Smooth muscle cell (in vitro differentiated cells): ENCODE measurements around the gene SFT2D3. TPM values are rescaled to one million over a fixed set of nuclear protein-coding genes. Genes with fewer than 3 reads are reported as not detected.

Experiments
- DNase-seq: peaks from one replicate; lab custom pipeline; 2025; ENCODE audit not compliant: unreplicated experiment; lab: John Stamatoyannopoulos, UW
- H2AFZ ChIP-seq: fragments of 200-600 bp; sonication (generic); 2 replicates; pipeline ENCODE4 v1.6.0; 2016; ENCODE audit warnings: antibody characterized with exemption, low read depth, mild to moderate bottlenecking
- H3F3A ChIP-seq: fragments of 200-600 bp; sonication (generic); 2 replicates; pipeline ENCODE4 v1.6.0; 2017; ENCODE audit warnings: antibody characterized with exemption, low read depth
- H3K27ac ChIP-seq: fragments of 200-600 bp; sonication (generic); 2 replicates; pipeline ENCODE4 v1.5.1; 2016; ENCODE audit warnings: low read depth, mild to moderate bottlenecking
- H3K27me3 ChIP-seq: fragments of 200-600 bp; sonication (generic); 2 replicates; pipeline ENCODE4 v1.6.1; 2016; ENCODE audit warnings: low read depth, mild to moderate bottlenecking
- H3K36me3 ChIP-seq: fragments of 200-600 bp; sonication (generic); 2 replicates; pipeline ENCODE4 v1.5.1; 2016; ENCODE audit warnings: low read depth
- H3K4me1 ChIP-seq: fragments of 200-600 bp; sonication (generic); 2 replicates; pipeline ENCODE4 v1.5.1; 2016; ENCODE audit warnings: low read depth
- H3K4me2 ChIP-seq: fragments of 200-600 bp; sonication (generic); 2 replicates; pipeline ENCODE4 v1.6.0; 2016; ENCODE audit warnings: mild to moderate bottlenecking
- H3K4me3 ChIP-seq: fragments of 200-600 bp; sonication (generic); 2 replicates; pipeline ENCODE4 v1.5.1; 2016; ENCODE audit warnings: mild to moderate bottlenecking
- H3K79me2 ChIP-seq: fragments of 200-600 bp; sonication (generic); 2 replicates; pipeline ENCODE4 v1.6.0; 2016; ENCODE audit warnings: low read depth, mild to moderate bottlenecking
- H3K9ac ChIP-seq: fragments of 200-600 bp; sonication (generic); 2 replicates; pipeline ENCODE4 v1.6.0; 2016; ENCODE audit warnings: low read depth
- H3K9me3 ChIP-seq: fragments of 200-600 bp; sonication (generic); replicated peaks from 2 replicates; pipeline ENCODE4 v1.5.1; 2016; ENCODE audit warnings: low read depth
- H4K20me1 ChIP-seq: fragments of 200-600 bp; sonication (generic); 2 replicates; pipeline ENCODE4 v1.6.0; 2016; ENCODE audit warnings: low read depth
- WGBS: methylation state at CpG from one replicate; pipeline ENCODE4 v1.1.7; 2016; ENCODE audit warnings: low lambda C conversion rate; 5-methylcytosine and 5-hydroxymethylcytosine counted together
- polyA plus RNA-seq: library from polyadenylated mRNA; unstranded; fragments of >200 nt; fragmentation: Nextera tagmentation; extraction: Ambion mirVana; gene quantifications from 2 replicates; pipeline ENCODE4 v1.2.1, GENCODE V29; 2016
- total RNA-seq: library from RNA; depleted of rRNA; stranded (reverse); fragments of >200 nt; gene quantifications from 2 replicates; pipeline ENCODE4 v1.2.3, GENCODE V29; 2014
- TF ChIP-seq, protein P1 (sequence below): fragments of 200-600 bp; sonication (generic); IDR thresholded peaks from 2 replicates; pipeline ENCODE4 v1.5.1; 2017; ENCODE audit warnings: borderline replicate concordance, mild to moderate bottlenecking, antibody characterized with exemption; ENCODE audit not compliant: insufficient read depth, poor library complexity, severe bottlenecking

The SFT2D3 gene
- total and polyA plus RNA-seq, 2 experiments from 2014 or later = 7.0 TPM; not detected in 1

DNA sequence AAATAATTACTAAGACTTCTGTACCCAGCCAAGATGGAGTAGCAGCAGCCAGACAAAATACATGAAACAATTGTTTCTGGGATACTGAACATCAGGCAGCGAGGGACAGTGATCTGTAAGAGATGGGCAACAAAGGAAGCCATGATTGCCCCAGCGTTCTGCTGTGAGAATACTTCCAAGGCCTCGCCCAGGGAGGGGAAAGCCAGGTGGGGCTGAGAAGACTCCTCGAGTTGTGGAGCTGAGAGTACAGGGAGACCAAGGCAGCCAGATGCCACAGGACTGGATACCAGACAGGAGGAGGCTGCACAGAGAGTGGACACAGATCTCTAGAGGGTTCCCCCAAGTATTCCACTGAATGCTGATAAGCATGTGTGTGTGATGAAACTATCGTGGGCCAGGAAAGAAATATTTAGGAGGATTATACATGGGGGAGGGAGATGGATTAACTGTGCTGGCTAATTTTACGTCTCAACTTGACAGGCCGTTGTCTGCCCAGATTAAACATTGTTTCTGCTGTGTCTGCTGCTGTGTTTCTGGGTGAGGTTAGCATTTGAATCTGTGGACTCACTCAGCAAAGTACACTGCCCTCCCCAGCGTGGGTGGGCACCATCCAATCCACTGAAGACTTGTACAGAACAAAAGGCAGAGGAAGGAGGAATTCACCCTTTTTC, 15.8 kb upstream of the SFT2D3 start:
- Histone ChIP-seq H3K36me3 (no peaks in the 10 kb centered on the region), H4K20me1 (no peaks in the 10 kb centered on the region), H3K27me3 (no peaks in the 10 kb centered on the region), H3K4me2 (peak overlapping the region; percentile 6), H3F3A (peaks cover 30% of the 10 kb centered on the region), H3K9ac (no peak overlapping the region), H3K27ac (peak overlapping the region; percentile 37), H3K4me1 (peaks cover 16% of the 10 kb centered on the region), H2AFZ (no peak overlapping the region), H3K79me2 (no peaks in the 10 kb centered on the region), H3K9me3 (peaks cover 5% of the 10 kb centered on the region), H3K4me3 (no peak overlapping the region)
- 37% methylated on average over 8 of the region's 8 CpGs for WGBS
- TF ChIP-seq, protein P1, sequence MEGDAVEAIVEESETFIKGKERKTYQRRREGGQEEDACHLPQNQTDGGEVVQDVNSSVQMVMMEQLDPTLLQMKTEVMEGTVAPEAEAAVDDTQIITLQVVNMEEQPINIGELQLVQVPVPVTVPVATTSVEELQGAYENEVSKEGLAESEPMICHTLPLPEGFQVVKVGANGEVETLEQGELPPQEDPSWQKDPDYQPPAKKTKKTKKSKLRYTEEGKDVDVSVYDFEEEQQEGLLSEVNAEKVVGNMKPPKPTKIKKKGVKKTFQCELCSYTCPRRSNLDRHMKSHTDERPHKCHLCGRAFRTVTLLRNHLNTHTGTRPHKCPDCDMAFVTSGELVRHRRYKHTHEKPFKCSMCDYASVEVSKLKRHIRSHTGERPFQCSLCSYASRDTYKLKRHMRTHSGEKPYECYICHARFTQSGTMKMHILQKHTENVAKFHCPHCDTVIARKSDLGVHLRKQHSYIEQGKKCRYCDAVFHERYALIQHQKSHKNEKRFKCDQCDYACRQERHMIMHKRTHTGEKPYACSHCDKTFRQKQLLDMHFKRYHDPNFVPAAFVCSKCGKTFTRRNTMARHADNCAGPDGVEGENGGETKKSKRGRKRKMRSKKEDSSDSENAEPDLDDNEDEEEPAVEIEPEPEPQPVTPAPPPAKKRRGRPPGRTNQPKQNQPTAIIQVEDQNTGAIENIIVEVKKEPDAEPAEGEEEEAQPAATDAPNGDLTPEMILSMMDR = no peak
- DNase-seq = no peak

DNA sequence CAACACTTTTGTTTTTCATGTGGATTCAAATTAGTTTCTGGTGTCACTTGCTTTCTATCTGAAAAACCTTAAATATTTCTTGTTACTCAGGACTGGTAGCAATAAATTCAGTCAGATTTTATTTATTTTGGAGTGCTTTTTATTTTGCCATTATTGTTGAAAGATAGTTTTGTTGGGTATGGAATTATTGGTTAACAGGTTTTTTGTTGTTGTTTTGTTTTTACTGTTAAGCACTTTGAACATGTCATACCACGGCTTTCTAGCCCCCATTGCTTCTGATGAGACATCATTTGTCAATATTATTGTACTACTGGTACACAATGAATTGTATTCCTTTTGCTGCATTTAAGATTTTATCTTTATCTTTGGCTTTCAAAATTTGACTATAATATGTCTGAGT, 12.9 kb upstream of the SFT2D3 start:
- Histone ChIP-seq H3K27me3 (no peaks in the 10 kb centered on the region), H3K36me3 (no peaks in the 10 kb centered on the region), H3K27ac (no peak overlapping the region), H3F3A (peaks cover 24% of the 10 kb centered on the region), H2AFZ (no peak overlapping the region), H3K9me3 (peaks cover 8% of the 10 kb centered on the region), H3K4me2 (no peak overlapping the region), H3K9ac (no peak overlapping the region), H4K20me1 (no peaks in the 10 kb centered on the region), H3K4me1 (peaks cover 9% of the 10 kb centered on the region), H3K4me3 (no peak overlapping the region), H3K79me2 (no peaks in the 10 kb centered on the region)
- TF ChIP-seq, protein P1 = no peak
- WGBS = 70% methylated on average over 1 of the region's 1 CpG
- DNase-seq = no peak

DNA sequence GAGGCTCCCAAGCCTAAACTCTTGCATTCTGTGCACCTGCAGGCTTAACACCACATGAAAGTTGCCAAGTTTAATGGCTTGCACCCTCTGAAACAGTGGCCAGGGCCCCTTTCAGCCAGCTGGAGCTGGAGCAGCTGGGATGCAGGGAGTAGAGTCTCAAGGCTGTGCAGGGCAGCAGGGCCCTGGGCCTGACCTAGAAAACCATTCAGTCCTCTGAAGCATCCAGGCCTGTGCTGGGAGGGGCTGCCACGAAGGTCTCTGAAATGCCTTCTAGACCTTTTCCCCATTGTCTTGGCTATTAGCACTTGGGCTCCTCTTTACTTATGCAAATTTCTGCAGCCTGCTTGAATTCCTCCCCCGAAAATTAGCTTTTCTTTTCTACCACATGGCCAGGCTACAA, 10.6 kb upstream of the SFT2D3 start:
- no peaks in the 10 kb centered on the region for H3K36me3 ChIP-seq
- H3K9me3 ChIP-seq = peaks cover 8% of the 10 kb centered on the region
- peaks cover 6% of the 10 kb centered on the region for H3K4me1 ChIP-seq
- no peaks in the 10 kb centered on the region for H3K79me2 ChIP-seq
- TF ChIP-seq, protein P1 = no peak
- H3F3A ChIP-seq = peaks cover 13% of the 10 kb centered on the region
- no peaks in the 10 kb centered on the region for H4K20me1 ChIP-seq
- no peaks in the 10 kb centered on the region for H3K27me3 ChIP-seq
- no peak overlapping the region for H3K9ac ChIP-seq
- whole genome bisulfite sequencing = 90% methylated on average over 2 of the region's 2 CpGs
- H2AFZ ChIP-seq = no peak overlapping the region
- no peak overlapping the region for H3K4me3 ChIP-seq
- DNase-seq = no peak
- H3K27ac ChIP-seq = no peak overlapping the region
- no peak overlapping the region for H3K4me2 ChIP-seq

DNA sequence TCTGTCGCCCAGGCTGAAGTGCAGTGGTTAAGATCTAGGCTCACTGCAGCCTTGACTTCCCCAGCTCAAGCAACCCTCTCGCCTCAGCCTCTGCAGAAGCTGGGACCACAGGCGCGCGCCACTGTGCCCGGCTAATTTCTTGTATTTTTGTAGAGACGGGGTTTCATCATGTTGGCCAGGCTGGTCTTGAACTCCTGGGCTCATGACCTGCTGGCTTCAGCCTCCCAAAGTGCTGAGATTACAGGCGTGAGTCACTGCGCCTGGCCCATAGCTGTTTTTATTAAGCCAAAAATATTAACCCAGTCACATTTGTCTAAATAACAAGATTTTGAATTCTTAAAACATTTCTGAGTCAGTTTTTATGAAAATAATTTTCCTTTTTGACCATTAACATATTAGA, 6.3 kb upstream of the SFT2D3 start:
- Histone ChIP-seq H2AFZ (peak overlapping the region; percentile 69), H3K4me1 (no peaks in the 10 kb centered on the region), H3K27ac (no peak overlapping the region), H4K20me1 (no peaks in the 10 kb centered on the region), H3K4me2 (peak overlapping the region; percentile 88), H3K9me3 (peaks cover 2% of the 10 kb centered on the region), H3K36me3 (no peaks in the 10 kb centered on the region), H3K79me2 (no peaks in the 10 kb centered on the region), H3K27me3 (no peaks in the 10 kb centered on the region), H3K4me3 (peak overlapping the region; percentile 42), H3K9ac (no peak overlapping the region), H3F3A (no peaks in the 10 kb centered on the region)
- WGBS = 95% methylated on average over 9 of the region's 9 CpGs
- TF ChIP-seq, protein P1 = no peak
- no peak for DNase-seq
